Ishikawa (cell line): ENCODE results near the gene CAMK1D.

Experiments
- CREB1 ChIP-seq: IDR thresholded peaks from 2 replicates; pipeline ENCODE4 v1.6.1; 2012; ENCODE audit warnings: low read depth
- EGR1 ChIP-seq: IDR thresholded peaks from 2 replicates; pipeline ENCODE4 v1.6.1; 2012
- EP300 ChIP-seq: IDR thresholded peaks from 2 replicates; pipeline ENCODE4 v1.6.1; 2012; ENCODE audit warnings: borderline replicate concordance
- FOXM1 ChIP-seq: IDR thresholded peaks from 2 replicates; pipeline ENCODE4 v1.6.1; 2012; ENCODE audit warnings: low read depth, borderline replicate concordance
- NFIC ChIP-seq: IDR thresholded peaks from 2 replicates; pipeline ENCODE4 v1.6.1; 2012
- RAD21 ChIP-seq: IDR thresholded peaks from 2 replicates; pipeline ENCODE4 v1.6.1; 2012; ENCODE audit warnings: low read depth
- REST ChIP-seq: IDR thresholded peaks from 2 replicates; pipeline ENCODE4 v1.6.1; 2012; ENCODE audit warnings: low read depth, mild to moderate bottlenecking
- TAF1 ChIP-seq: IDR thresholded peaks from 2 replicates; pipeline ENCODE4 v1.6.1; 2012; ENCODE audit warnings: low read depth, mild to moderate bottlenecking
- YY1 ChIP-seq: IDR thresholded peaks from 2 replicates; pipeline ENCODE4 v1.6.1; 2012; ENCODE audit warnings: low read depth
- ZBTB7A ChIP-seq: IDR thresholded peaks from 2 replicates; pipeline ENCODE4 v1.6.1; 2012; ENCODE audit warnings: low read depth

- TF ChIP-seq RAD21 (no peak), CREB1 (no peak), YY1 (no peak), EP300 (no peak), TAF1 (no peak), NFIC (no peak), EGR1 (no peak), ZBTB7A (no peak), REST (no peak), FOXM1 (no peak)
Measured at GRCh38 chr10:12771981-12772760, 422.8 kb downstream of the CAMK1D start.
